Mucosa of descending colon (tissue), 3 donors: ENCODE results near the gene AGPS. TPM values are rescaled to one million over a fixed set of nuclear protein-coding genes. Genes with fewer than 3 reads are reported as not detected.
"Not testable (repeated sequence)": the region's sequence is repeated elsewhere in the genome, so short reads cannot be mapped to it uniquely, and the experiment has no call there.

Source experiments
- ATAC-seq: fragments of 200-7000 bp; cut with Tn5 transposase; one replicate; pipeline ENCODE4 v1.9.1; 2020; ENCODE audit warnings: mild to moderate bottlenecking, moderate library complexity
- DNase-seq, 3 donors: peaks; one replicate each; pipeline ENCODE4 v3.0.0-alpha.2; 2020
- H3K36me3 ChIP-seq: fragments of 200-600 bp; one replicate; pipeline ENCODE4 v1.8.0; 2021; ENCODE audit warnings: low read depth, mild to moderate bottlenecking
- H3K4me1 ChIP-seq: fragments of 200-600 bp; one replicate; pipeline ENCODE4 v1.8.0; 2021; ENCODE audit warnings: low read depth, mild to moderate bottlenecking
- H3K4me3 ChIP-seq: fragments of 200-600 bp; one replicate; pipeline ENCODE4 v1.8.0; 2021; ENCODE audit warnings: mild to moderate bottlenecking
- H3K9me3 ChIP-seq: fragments of 200-600 bp; one replicate; pipeline ENCODE4 v1.8.0; 2021; ENCODE audit warnings: mild to moderate bottlenecking
- intact Hi-C, 2 donors: fragments of 100-400 bp; cut with DNase I in 1 of 2; cut with micrococcal nuclease in 1 of 2; formaldehyde crosslinking; loops; one replicate each; pipeline versions ENCODE4 v1.11.0 to v1.11.1; 2022; cut with DNase I, micrococcal nuclease
- total RNA-seq, 3 donors: library from RNA; stranded (reverse); fragmentation: NEBNext Ultra II Directional in 2 of 3; extraction: Animal tissue kit (Norgen Biotek cat#: 25700) in 2 of 3; gene quantifications; one replicate each; pipeline versions ENCODE4 v1.2.1 to v1.2.4, GENCODE V29; 2021 to 2023
- TF ChIP-seq, protein P1 (sequence below): fragments of 200-600 bp; IDR thresholded peaks from one replicate; pipeline ENCODE4 v1.8.0; 2022; ENCODE audit warnings: antibody characterized with exemption, mild to moderate bottlenecking
- donor health status: DM: no; HTN: no; CAD: no; lungs with moderate emphysema.
- donor health status: DM: no; HTN: no; CAD: no.
- donor health status: DM: no; HTN: yes; CAD: no.

The AGPS gene
- total RNA-seq, 3 donors from 2014 or later = 43.0 to 58.4 (median 48.7) TPM

DNA sequence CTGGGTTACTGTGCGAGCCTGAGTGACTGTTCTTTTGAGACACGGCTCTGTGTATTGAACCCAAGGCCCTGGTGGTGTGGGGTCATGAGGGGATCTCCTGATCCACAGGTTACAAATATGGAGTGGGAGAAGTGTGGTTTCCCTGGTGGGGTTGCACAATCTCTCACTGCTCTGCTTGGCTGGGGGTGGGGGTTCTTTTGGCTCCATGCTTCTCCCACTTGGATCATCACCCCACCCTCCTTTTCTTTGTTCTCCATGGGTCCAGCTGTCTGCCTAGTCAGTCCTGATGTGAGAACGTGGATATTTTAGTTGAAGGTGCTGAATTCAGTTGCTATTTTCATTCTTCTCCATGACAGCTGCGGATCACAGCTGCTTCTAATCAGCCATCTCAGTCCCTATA lies 37.8 kb downstream of the AGPS start:
- Histone ChIP-seq H3K4me3 (no peak overlapping the region), H3K36me3 (no peaks in the 10 kb centered on the region), H3K9me3 (peaks cover 39% of the 10 kb centered on the region), H3K4me1 (no peaks in the 10 kb centered on the region)
- ATAC-seq = no peak
- TF ChIP-seq, protein P1, sequence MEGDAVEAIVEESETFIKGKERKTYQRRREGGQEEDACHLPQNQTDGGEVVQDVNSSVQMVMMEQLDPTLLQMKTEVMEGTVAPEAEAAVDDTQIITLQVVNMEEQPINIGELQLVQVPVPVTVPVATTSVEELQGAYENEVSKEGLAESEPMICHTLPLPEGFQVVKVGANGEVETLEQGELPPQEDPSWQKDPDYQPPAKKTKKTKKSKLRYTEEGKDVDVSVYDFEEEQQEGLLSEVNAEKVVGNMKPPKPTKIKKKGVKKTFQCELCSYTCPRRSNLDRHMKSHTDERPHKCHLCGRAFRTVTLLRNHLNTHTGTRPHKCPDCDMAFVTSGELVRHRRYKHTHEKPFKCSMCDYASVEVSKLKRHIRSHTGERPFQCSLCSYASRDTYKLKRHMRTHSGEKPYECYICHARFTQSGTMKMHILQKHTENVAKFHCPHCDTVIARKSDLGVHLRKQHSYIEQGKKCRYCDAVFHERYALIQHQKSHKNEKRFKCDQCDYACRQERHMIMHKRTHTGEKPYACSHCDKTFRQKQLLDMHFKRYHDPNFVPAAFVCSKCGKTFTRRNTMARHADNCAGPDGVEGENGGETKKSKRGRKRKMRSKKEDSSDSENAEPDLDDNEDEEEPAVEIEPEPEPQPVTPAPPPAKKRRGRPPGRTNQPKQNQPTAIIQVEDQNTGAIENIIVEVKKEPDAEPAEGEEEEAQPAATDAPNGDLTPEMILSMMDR = no peak
- no peak for DNase-seq
- intact Hi-C loops = no loop called here

DNA sequence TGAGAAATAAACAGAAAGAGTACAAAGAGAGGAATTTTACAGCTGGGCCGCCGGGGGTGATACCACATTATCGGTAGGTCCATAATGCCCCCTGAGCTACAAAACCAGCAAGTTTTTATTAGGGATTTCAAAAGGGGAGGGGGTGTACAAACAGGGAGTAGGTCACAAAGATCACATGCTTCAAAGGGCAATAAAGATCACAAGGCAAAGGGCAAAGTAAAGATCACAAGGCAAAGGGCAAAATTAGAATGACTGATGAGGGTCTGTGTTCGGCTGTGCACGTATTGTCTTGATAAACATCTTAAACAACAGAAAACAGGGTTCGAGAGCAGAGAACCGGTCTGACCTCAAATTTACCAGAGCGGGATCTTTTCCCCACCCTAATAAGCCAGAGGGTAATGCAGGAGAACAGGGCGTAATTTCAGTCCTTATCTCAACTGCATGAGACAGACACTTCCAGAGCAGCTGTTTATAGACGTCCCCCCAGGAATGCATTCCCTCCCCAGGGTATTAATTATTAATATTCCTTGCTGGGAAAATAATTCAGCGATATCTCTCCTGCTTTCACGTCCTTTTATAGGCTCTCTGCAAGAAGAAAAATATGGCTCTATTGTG lies 38.6 kb downstream of the AGPS start:
- ATAC-seq, H3K36me3 ChIP-seq, intact Hi-C loops, DNase-seq, H3K4me3 ChIP-seq, H3K4me1 ChIP-seq: not testable (repeated sequence)
- H3K9me3 ChIP-seq = peaks cover 39% of the 10 kb centered on the region

DNA sequence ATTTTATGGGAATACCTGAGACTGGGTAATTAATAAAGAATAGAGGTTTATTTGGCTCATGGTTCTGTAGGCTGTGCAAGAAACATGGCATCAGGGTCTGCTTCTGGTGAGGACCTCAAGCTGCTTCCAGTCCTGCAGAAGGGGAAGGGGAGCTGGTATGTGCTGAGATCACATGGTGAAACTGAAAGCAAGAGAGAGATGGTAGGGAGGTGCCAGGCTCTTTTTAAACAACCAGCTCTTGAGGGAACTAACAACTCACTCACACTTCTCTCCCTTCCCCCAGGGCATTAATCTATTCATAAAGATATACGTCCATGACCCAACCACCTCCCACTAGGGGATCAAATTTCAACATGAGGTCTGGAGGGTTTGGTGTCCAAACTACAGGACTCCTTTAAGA lies 40.1 kb downstream of the AGPS start:
- Histone ChIP-seq H3K9me3 (peaks cover 35% of the 10 kb centered on the region), H3K4me3 (no peak overlapping the region), H3K4me1 (no peaks in the 10 kb centered on the region), H3K36me3 (no peaks in the 10 kb centered on the region)
- ATAC-seq (no peak), DNase-seq (no peak)
- TF ChIP-seq, protein P1 = no peak
- intact Hi-C loops = no loop called here

DNA sequence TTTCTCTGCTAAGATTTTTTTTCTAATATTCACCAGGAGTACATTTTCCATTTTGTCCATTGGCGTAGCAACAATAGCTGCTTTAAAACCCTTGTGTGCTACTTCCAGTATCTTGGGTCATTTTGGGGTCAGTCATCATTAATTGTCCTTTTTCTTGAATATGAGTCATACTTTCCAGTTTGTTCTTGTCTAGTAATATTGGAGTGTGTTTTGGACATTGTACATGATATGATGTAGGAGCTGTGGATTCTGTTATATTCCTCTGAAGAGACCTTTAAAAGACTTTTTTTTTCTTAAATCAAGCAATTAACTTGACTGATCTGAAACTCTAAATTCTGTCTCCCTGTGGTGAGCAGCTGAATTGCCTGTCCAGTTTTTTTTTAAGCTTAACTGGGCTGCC lies 40.8 kb downstream of the AGPS start:
- ATAC-seq (no peak), DNase-seq (no peak)
- TF ChIP-seq, protein P1 = no peak
- intact Hi-C loops = no loop called here
- H3K9me3 ChIP-seq = peaks cover 35% of the 10 kb centered on the region
- H3K36me3 ChIP-seq = no peaks in the 10 kb centered on the region
- no peaks in the 10 kb centered on the region for H3K4me1 ChIP-seq
- no peak overlapping the region for H3K4me3 ChIP-seq

DNA sequence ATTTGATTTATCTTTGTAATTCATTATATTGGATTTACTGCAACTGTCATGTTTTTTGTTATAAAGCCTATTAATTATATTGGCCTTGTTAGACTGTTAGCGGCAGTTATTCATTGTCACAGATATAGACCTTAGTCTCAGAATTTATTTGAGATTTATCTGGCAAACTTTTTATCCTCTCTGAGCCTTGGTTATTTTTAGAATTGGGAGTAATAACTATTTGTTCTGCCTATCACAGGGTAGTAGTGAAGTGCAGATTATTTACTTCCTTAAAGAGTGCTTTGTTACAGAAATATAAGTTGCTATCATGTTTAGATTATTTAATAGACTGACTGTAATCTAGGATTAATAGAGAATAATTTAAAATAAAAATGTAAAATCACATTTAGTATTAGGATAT lies 41.9 kb downstream of the AGPS start:
- intact Hi-C loops = no loop called here
- TF ChIP-seq, protein P1 = no peak
- no peaks in the 10 kb centered on the region for H3K4me1 ChIP-seq
- H3K36me3 ChIP-seq = no peaks in the 10 kb centered on the region
- ATAC-seq (no peak), DNase-seq (no peak)
- H3K9me3 ChIP-seq = peaks cover 35% of the 10 kb centered on the region
- H3K4me3 ChIP-seq = no peak overlapping the region

DNA sequence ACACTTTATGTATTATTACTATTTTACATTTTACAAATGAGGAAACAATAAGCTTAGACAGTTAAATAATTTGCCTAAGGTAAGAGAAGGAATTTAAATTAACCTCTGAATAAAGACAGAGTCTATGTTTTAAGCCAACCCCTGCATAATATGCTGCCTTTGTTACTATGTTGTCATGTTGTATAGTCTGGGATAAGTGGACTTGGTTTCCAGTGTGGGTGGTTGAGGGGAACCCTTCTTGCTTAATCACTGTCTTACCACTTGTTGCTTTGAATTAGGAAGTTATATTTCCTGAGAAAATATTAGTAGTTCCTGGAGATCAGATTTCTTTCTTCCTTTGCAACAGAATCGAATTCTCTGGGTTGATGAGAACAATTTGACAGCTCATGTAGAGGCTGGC lies 52.6 kb downstream of the AGPS start:
- intact Hi-C loops = no loop called here
- no peak for DNase-seq
- no peak for ATAC-seq
- Histone ChIP-seq H3K36me3 (no peaks in the 10 kb centered on the region), H3K9me3 (no peaks in the 10 kb centered on the region), H3K4me3 (no peak overlapping the region), H3K4me1 (no peaks in the 10 kb centered on the region)
- TF ChIP-seq, protein P1 = no peak
